PFSK-1 (cell line): ENCODE measurements around the gene RBM8A.

Experiments
- POLR2AphosphoS5 ChIP-seq: IDR thresholded peaks from 2 replicates; pipeline ENCODE4 v1.6.1; 2012; ENCODE audit warnings: low read depth, mild to moderate bottlenecking, control low read depth, low read length, moderate library complexity
- TAF1 ChIP-seq: IDR thresholded peaks from 2 replicates; pipeline ENCODE4 v1.6.1; 2012; ENCODE audit warnings: low read length, control low read depth, borderline replicate concordance; ENCODE audit not compliant: insufficient read depth

DNA sequence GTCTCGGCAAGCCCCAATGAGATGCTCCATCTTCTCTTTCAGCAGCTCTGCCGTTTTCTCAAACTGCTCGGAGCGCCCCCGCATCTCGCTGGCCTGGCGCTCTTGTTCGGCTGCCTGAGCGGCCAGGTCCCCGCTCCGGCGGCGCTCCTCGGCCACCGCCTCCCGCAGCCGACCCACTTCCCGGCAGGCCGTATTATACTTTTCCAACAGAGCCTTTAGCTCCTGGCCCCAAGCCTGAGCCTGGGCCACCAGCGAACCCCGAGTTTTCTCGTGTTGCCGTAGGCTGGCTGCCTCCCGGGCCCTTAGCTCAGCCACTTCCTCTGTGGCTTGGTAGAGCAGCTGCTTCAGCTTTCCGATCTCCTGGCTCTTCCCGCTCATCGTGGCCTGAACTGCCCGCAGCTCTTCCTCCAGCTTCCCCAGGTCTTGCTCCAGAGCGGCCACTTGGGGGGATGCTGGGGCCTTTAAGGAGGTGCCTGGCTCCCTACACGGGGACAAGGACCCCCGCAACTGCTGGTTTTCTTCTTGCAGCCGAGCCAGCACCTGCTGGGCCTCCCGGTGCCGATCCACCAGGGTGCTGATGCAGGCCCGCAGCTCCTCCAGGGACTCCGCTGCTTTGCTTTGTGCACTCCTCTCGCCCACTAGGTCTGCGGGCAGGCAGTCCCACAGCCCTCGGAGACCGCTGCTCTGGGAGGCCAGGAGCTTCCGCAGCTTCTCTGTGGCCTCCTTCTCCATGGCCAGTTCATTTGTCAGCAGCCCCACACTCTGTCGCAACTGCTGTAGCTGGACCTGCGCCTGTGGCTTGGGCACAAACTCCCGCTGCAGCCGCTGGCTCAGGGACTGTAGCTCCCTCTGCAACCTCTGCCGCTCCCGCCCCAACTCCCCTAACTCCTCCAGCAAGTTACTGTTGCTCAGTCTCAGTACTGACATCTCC lies 55.0 kb downstream of the RBM8A start:
- TF ChIP-seq POLR2AphosphoS5, result no peak
- TF ChIP-seq TAF1, result no peak
